ENCODE measurements around the gene ACTN4.

DNA sequence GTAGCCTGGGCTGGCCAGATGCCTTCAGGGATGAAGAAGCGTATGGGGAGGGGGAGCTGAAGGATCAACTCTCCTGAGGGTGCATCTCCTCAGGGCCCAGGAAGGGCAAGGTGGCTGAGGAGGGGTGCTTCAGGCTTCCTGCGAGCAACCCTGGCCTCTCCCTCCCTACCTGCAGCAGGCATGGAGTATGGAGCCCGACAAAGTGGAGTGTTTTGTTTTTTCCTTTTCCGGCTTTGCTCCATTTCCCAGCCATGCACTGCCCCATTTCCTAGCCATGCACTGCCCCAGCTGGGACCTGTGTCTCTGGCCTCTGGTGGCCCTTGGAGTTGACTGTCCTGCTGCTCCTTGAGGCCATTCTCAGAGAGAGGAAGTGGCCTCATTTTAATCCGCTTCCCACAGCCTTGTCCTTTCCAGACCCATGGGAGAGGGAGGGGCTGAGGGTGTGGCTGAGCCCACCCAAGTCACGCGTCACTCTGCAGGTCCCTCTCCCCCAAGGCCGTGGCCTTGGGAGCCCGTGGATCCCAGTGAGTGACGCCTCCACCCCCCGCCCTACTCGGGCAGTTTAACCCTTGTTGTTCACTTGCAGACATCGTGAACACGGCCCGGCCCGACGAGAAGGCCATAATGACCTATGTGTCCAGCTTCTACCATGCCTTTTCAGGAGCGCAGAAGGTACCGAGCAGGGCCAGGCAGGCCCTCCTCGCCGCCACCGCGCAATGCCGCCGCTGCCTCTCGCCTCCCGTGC is 62.4 kb downstream of the ACTN4 start:
- TF ChIP-seq CTCF (IDR thresholded peaks at IDR 0.05) (no peak), ZFX (IDR thresholded peaks at IDR 0.05; ENCODE audit: borderline replicate concordance) (no peak)
